MCF 10A (cell line): ENCODE results near the gene GCNT1. TPM values are rescaled to one million over a fixed set of nuclear protein-coding genes. Genes with fewer than 3 reads are reported as not detected.

Experiments
- BruUV-seq: library from RNA; stranded (reverse); fragments of 400-500 nt; replicated peaks from 2 replicates; lab custom pipeline; 2021; lab: Mats Ljungman, UMichigan
- CTCF ChIA-PET: fragments of 300-600 bp; sonication (Branson Sonifier 250); formaldehyde crosslinking; extraction: SDS; loops from one replicate; lab custom pipeline; 2021; ENCODE audit warnings: antibody characterized with exemption, inconsistent platforms; lab: Yijun Ruan, JAX
- POLR2A ChIA-PET: fragments of 300-600, 350-650 bp; sonication (Branson Sonifier 250); formaldehyde crosslinking; extraction: SDS; loops from one replicate; lab custom pipeline; 2020; ENCODE audit warnings: antibody characterized with exemption, inconsistent platforms; lab: Yijun Ruan, JAX
- DNase-seq: peaks from one replicate; pipeline ENCODE4 v3.0.0-alpha.2; 2018; ENCODE audit not compliant: unreplicated experiment
- H3K27ac Mint-ChIP-seq: one replicate; pipeline ENCODE4 v1.8.0; 2022; ENCODE audit warnings: mild to moderate bottlenecking, low read depth, mixed read lengths; ENCODE audit not compliant: unreplicated experiment
- H3K27me3 Mint-ChIP-seq: one replicate; pipeline ENCODE4 v1.8.0; 2022; ENCODE audit warnings: mixed read lengths; ENCODE audit not compliant: insufficient read depth, unreplicated experiment
- H3K36me3 Mint-ChIP-seq: one replicate; pipeline ENCODE4 v1.8.0; 2022; ENCODE audit warnings: mild to moderate bottlenecking, moderate library complexity, mixed read lengths; ENCODE audit not compliant: insufficient read depth, unreplicated experiment
- H3K4me1 Mint-ChIP-seq: one replicate; pipeline ENCODE4 v1.8.0; 2022; ENCODE audit warnings: mixed read lengths; ENCODE audit not compliant: insufficient read depth, unreplicated experiment
- H3K4me3 Mint-ChIP-seq: one replicate; pipeline ENCODE4 v1.8.0; 2022; ENCODE audit warnings: mild to moderate bottlenecking, moderate library complexity, mixed read lengths; ENCODE audit not compliant: unreplicated experiment
- H3K9me3 Mint-ChIP-seq: one replicate; pipeline ENCODE4 v1.8.0; 2022; ENCODE audit warnings: mixed read lengths; ENCODE audit not compliant: unreplicated experiment
- intact Hi-C: fragments of 100-400 bp; cut with micrococcal nuclease; formaldehyde crosslinking; loops from 2 replicates; pipeline ENCODE4 v1.14.1; 2022
- total RNA-seq: library from RNA; stranded (reverse); gene quantifications from 2 replicates; pipeline ENCODE4 v1.2.3, GENCODE V29; 2022
- TF ChIP-seq, protein P1 (sequence below): fragments of 200-600 bp; IDR thresholded peaks from one replicate; pipeline ENCODE4 v1.8.0; 2022; ENCODE audit warnings: antibody characterized with exemption, mild to moderate bottlenecking; ENCODE audit not compliant: unreplicated experiment

The GCNT1 gene
- total RNA-seq, 1 experiment from 2014 or later, result 11.5 TPM

DNA sequence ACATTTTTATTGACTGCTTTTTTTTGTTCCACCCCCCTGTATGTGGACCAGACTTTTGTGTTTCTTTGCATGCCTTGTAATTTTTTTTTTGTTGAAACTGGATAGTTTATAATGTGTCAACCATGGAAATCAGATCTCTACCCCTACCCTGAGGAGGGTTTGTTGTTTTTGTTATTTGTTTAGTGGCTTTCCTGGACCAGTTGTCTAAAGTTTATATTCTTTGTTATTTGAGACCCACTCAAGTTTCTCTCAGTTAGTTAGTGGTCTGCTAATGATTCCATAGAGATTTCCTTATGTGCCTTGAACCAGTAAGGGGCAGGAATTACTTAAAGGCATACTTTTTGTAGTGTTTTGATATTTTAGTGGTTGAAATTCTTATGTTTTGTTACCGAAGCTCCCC is 41.1 kb downstream of the GCNT1 start:
- ChIA-PET CTCF (no interaction called here), POLR2A (interaction anchor here (0.7 kb wide), 1 partner anchor 1099 kb away, joined by 3 read pairs; no protein-coding TSS in a partner anchor)
- Mint-ChIP-seq H3K4me1 (peaks cover 6% of the 10 kb centered on the region), H3K27ac (no peak overlapping the region), H3K4me3 (no peak overlapping the region), H3K9me3 (no peaks in the 10 kb centered on the region), H3K36me3 (peaks cover 18% of the 10 kb centered on the region), H3K27me3 (no peaks in the 10 kb centered on the region)
- no TSS peak for BruUV-seq
- intact Hi-C loops, result no loop called here
- TF ChIP-seq, protein P1, sequence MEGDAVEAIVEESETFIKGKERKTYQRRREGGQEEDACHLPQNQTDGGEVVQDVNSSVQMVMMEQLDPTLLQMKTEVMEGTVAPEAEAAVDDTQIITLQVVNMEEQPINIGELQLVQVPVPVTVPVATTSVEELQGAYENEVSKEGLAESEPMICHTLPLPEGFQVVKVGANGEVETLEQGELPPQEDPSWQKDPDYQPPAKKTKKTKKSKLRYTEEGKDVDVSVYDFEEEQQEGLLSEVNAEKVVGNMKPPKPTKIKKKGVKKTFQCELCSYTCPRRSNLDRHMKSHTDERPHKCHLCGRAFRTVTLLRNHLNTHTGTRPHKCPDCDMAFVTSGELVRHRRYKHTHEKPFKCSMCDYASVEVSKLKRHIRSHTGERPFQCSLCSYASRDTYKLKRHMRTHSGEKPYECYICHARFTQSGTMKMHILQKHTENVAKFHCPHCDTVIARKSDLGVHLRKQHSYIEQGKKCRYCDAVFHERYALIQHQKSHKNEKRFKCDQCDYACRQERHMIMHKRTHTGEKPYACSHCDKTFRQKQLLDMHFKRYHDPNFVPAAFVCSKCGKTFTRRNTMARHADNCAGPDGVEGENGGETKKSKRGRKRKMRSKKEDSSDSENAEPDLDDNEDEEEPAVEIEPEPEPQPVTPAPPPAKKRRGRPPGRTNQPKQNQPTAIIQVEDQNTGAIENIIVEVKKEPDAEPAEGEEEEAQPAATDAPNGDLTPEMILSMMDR, result no peak
- no peak for DNase-seq

DNA sequence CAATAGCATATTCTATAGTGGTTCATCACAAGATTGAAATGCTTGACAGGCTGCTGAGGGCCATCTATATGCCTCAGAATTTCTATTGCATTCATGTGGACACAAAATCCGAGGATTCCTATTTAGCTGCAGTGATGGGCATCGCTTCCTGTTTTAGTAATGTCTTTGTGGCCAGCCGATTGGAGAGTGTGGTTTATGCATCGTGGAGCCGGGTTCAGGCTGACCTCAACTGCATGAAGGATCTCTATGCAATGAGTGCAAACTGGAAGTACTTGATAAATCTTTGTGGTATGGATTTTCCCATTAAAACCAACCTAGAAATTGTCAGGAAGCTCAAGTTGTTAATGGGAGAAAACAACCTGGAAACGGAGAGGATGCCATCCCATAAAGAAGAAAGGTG is 43.8 kb downstream of the GCNT1 start:
- no peak overlapping the region for H3K4me3 Mint-ChIP-seq
- no peaks in the 10 kb centered on the region for H3K27me3 Mint-ChIP-seq
- H3K27ac Mint-ChIP-seq, result peak overlapping the region; percentile 59
- no peaks in the 10 kb centered on the region for H3K4me1 Mint-ChIP-seq
- intact Hi-C loops, result no loop called here
- TF ChIP-seq, protein P1, result no peak
- CTCF ChIA-PET, result interaction anchor here (0.7 kb wide), 1 partner anchor 887 kb away, joined by 4 read pairs; no protein-coding TSS in a partner anchor
- no TSS peak for BruUV-seq
- POLR2A ChIA-PET, result no interaction called here
- no peaks in the 10 kb centered on the region for H3K9me3 Mint-ChIP-seq
- peaks cover 28% of the 10 kb centered on the region for H3K36me3 Mint-ChIP-seq
- no peak for DNase-seq

DNA sequence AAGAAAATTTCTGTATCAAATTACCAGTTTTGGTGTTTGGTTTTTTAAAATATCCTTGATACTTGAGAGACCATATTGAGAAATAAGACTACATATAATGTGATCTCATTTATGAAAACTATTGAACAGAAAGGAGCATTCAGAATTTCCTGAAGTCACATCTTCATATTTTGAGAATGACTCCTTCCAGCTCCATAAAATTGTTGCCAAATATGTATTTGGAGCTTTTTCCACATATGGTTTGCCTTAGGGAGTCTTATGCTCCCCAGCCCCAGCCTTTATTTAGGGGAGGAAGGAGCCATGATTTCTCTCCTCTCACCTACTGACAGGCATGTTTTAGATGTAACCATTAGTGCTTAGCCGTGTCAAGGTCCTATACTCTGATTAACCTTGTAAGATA is 51.1 kb downstream of the GCNT1 start:
- TF ChIP-seq, protein P1, result no peak
- intact Hi-C loops, result loop anchor here (10.0 kb wide), 1 partner anchor 55 kb away; the partner anchor contains the start of gene GCNT1
- Mint-ChIP-seq H3K36me3 (peaks cover 10% of the 10 kb centered on the region), H3K9me3 (no peaks in the 10 kb centered on the region), H3K4me3 (no peak overlapping the region), H3K27ac (no peak overlapping the region), H3K27me3 (no peaks in the 10 kb centered on the region), H3K4me1 (no peaks in the 10 kb centered on the region)
- ChIA-PET POLR2A (interaction anchor here (0.6 kb wide), 1 partner anchor 267 kb away, joined by 3 read pairs; no protein-coding TSS in a partner anchor), CTCF (interaction anchor here (0.5 kb wide), 1 partner anchor 1032 kb away, joined by 3 read pairs; no protein-coding TSS in a partner anchor)
- DNase-seq, result no peak
- no TSS peak for BruUV-seq

DNA sequence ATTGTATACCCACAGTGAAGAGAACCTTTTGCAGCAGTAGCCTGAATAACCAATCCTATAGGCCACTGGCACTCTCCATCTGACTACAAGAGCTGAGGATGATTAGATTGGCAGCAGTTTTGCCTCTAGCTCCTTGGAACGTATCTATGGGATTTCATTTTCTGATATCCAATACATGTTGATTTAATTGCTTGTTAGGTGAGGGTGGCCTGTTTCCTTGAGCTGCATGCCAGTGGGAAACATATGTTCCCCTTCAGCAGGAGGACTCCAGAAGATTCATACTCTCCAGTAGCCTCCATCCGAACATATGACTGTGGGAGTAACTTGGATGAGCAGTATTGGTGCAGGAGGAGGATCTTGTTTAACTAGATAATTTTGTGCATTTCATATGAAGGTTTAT is 51.5 kb downstream of the GCNT1 start:
- intact Hi-C loops, result loop anchor here (10.0 kb wide), 1 partner anchor 56 kb away; the partner anchor contains the start of gene GCNT1
- no TSS peak for BruUV-seq
- Mint-ChIP-seq H3K27me3 (no peaks in the 10 kb centered on the region), H3K36me3 (peaks cover 7% of the 10 kb centered on the region), H3K27ac (no peak overlapping the region), H3K9me3 (no peaks in the 10 kb centered on the region), H3K4me1 (no peaks in the 10 kb centered on the region), H3K4me3 (no peak overlapping the region)
- DNase-seq, result no peak
- CTCF ChIA-PET, result interaction anchor here (0.5 kb wide), 1 partner anchor 1033 kb away, joined by 3 read pairs; no protein-coding TSS in a partner anchor
- TF ChIP-seq, protein P1, result no peak
- POLR2A ChIA-PET, result interaction anchor here (0.6 kb wide), 1 partner anchor 268 kb away, joined by 3 read pairs; no protein-coding TSS in a partner anchor
